ENCODE measurements around the gene DOP1A.
A peak's percentile ranks its signal among the peaks of the same experiment; 100 is the strongest.

Gene DOP1A

GRCh38 chr6:83067448-83068439 lies at the start of gene DOP1A:
Gene DOP1A, plus strand, starts transcription at chr6:83067671. Its CDS starts 29,307 bp downstream, at chr6:83096978.
- peak; percentile 83 for DNase-seq (ENCODE audit: low spot score)

DNA sequence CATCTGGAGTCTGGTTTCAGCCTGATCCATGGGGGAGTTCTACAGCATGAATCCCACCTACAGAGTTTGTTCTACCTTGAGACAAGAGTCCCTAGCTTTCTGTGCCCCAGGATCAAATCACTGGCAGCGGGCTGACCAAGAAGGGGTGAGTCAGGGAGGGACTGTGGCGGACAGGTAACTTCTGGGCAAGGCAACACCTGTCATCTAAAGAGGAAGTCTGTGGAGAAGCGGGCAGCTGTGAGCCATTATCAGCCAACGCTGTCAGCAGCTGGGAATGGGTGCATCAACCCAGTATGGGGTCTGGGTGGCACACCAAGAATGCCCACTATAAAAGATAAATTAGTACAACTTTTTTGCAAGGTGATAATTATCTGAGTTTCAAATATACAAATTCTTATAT lies 47.7 kb upstream of the DOP1A start:
- DNase-seq (ENCODE audit: low spot score) = no peak

DNA sequence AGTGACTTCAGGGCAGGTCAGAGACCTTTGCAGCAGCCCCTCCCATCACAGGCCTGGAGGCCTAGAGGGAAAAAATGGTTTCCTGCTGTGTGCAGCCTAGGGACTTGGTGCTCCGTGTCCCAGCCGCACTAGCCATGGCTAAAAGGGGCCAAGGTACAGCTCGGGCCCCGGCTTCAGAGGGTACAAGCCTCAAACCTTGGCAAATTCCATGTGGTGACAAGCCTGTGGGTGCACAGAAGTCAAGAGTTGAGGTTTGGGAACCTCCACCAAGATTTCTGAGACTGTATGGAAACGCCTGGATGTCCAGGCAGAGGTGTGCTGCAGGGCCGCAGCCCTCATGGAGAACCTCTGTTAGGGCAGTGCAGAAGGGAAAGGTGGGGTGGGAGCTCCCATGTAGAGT lies 35.8 kb upstream of the DOP1A start:
- DNase-seq (ENCODE audit: low spot score) = no peak

DNA sequence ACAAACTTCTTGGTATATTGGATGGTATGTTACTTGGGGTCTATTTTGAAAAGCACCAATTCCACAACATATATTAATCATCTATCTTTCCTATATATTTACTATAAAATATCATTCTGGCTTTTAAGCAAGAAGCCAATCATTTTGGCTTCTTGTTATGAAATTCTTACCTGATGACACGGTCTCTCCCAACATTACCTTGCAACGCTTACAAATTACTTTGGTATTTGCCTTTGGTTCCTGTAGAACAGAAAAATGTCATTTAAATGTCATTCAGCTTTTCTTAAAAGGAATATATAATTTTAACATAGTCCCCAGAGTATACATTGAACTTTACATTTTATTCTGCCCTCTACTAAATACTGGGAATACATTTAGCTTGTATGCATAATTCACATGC lies 29.2 kb upstream of the DOP1A start:
- DNase-seq (ENCODE audit: low spot score) = no peak

DNA sequence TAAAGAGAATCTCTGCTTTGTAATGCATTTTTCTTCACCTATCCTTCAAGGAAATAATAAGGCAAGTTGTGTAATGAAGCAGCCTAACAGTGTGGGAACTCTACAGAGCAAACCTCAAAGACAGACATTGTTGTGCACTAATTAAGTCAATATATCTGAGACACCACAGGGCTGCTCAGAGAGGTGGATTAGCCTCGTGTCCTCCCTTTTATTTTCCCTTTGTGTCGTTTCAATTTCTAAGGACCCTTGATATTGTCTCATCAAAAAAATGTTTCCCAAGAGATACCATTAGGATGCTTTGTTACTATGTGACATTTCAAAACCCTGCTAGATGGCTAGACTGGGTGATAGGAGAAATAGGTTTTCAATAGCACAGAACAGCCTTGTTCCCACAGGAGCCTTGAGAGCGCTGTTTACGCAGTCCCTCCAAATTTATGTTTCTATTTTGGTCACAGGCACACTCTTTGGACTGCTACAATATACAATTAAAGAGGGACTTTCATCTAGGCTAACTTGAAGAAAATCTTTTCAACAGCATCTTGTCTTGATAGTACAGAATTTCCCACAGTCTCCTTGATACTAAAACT lies 24.9 kb upstream of the DOP1A start:
- DNase-seq (ENCODE audit: low spot score) = no peak

- no peak for DNase-seq (ENCODE audit: low spot score)
Observed at GRCh38 chr6:83044091-83044768, 23.2 kb upstream of the DOP1A start.

GRCh38 chr6:83047065-83047754 lies 20.3 kb upstream of the DOP1A start:
- no peak for DNase-seq (ENCODE audit: low spot score)

GRCh38 chr6:83051377-83052172 lies 15.9 kb upstream of the DOP1A start:
- no peak for DNase-seq (ENCODE audit: low spot score)

GRCh38 chr6:83053678-83054077 lies 13.8 kb upstream of the DOP1A start:
- no peak for DNase-seq (ENCODE audit: low spot score)

- peak; percentile 39 for DNase-seq (ENCODE audit: low spot score)
Observed at GRCh38 chr6:83055366-83055964, 12.0 kb upstream of the DOP1A start.

GRCh38 chr6:83057705-83058321 lies 9.7 kb upstream of the DOP1A start:
- DNase-seq (ENCODE audit: low spot score) = peak; percentile 29

GRCh38 chr6:83061190-83061589 lies 6.3 kb upstream of the DOP1A start:
- no peak for DNase-seq (ENCODE audit: low spot score)

- DNase-seq (ENCODE audit: low spot score) = no peak
Observed at GRCh38 chr6:83062225-83062624, 5.2 kb upstream of the DOP1A start.

DNA sequence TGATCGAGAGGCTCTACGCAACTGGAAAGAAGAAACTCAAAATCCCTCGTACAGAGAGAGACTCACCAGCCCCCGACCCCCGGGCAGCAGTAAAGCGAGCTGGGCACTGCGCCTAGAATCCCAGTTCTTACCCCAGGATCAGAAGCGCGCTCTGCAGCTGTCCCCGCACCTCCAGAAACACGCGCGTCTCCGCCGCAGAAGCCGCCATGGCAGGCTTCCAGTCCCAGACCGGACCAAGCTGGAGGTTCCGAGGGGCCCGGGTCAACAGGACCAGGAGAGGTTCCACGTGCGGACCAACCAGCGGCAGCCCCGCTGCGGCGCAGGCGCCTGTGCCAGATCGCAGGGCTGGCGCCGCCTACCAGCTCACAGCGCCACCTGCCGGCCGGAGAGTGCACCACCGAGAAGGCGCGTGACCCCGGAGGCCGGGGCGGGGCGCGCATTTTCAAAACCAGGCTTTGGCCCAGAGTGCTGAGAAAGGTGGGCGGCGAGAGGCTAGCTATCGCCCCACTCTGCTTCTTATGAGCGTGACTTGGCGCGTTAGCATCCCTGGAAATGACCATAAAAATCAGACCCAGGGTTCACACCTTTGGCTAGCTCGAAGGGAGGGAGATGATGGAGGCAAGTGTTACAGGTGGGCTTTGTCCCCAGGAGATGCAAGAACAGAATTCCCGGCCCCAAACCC lies 1.8 kb upstream of the DOP1A start, which contains the start of gene UBE3D:
TSS of gene UBE3D (minus strand) at position 331 of the 682 bp plus-strand sequence. CDS start at position 208, 123 bp downstream.
- DNase-seq (ENCODE audit: low spot score) = peak; percentile 75

DNA sequence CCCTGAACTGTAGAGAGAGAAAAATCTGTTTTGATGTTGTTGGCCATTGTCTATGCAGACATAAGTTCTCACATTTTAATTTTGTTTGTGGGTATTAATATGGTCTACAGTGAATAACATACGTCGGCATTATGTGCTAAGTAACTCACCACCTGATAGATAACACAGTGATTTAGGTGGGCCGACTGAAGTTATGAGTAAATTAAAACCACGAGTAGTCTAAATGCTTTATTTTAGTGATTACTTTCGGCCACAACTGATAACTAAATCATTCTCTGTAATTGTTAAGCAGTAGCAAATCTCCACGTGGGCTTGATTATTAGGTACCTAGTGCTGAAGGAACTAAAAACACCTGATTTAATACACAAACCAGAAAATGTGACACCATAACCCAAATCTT lies 1.1 kb downstream of the DOP1A start:
- no peak for DNase-seq (ENCODE audit: low spot score)

DNA sequence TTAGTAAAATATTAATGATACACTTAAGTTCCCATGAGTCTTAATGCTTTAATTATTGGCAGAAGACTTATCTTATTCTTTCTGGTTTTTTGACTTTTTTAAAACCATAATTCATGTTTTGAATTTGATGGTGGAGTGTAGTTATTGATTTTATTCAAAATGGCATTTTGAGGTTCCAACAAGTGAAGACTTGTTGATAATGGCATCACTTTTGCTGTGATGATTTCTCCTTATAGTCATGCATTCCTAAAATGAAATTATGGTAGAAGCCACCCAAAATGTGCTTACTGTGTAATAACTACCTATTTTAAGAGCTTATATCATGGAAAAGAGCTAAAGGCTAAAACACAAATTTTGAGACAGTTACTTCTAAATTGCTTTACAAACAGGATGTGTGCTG lies 2.2 kb downstream of the DOP1A start:
- no peak for DNase-seq (ENCODE audit: low spot score)

DNA sequence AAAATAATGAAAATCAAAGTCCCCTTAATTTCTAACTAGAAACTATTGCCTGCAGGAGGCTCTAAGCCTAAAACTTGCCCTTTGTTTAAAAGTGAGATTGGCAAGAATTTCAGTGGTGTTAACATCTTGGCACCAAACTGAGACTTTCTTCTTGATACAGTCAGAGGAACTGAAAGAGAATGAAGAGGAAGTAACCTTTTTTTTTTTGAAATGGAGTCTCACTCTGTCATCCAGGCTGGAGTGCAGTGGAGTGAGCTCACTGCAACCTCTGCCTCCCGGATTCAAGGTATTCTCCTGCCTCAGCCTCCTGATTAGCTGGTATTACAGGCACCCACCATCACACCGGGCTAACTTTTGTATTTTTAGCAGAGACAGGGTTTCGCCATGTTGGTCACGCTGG lies 3.6 kb downstream of the DOP1A start:
- DNase-seq (ENCODE audit: low spot score) = no peak

GRCh38 chr6:83071707-83072106 lies 4.2 kb downstream of the DOP1A start:
- DNase-seq (ENCODE audit: low spot score) = no peak

- DNase-seq (ENCODE audit: low spot score) = no peak
Observed at GRCh38 chr6:83072726-83073125, 5.3 kb downstream of the DOP1A start.

DNA sequence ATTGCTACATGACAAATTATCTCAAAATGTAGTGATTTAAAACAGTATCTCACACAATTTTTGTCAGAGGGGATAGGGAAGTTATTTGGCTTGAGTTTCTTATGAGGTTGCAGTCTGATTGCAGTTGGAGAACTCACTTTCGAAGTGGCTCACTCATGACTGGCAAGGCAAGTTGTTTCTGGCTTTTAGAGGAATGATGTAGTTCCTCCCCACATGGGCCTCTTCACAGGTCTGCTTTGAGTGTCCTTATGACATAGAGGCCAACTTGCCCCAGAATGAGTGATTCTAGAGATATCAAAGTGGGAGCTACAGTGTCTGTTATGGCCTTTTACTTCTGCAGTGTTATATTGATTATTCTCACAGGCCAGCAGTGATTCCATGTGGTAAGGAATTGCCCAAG lies 6.1 kb downstream of the DOP1A start:
- DNase-seq (ENCODE audit: low spot score) = no peak

All from HuH-7.5 (cell line).